GM21619 (cell line): ENCODE data around the gene RER1.
"Not testable (repeated sequence)": the region's sequence is repeated elsewhere in the genome, so short reads cannot be mapped to it uniquely, and the experiment has no call there.

Source experiments
- ATAC-seq: cut with Tn5 transposase; IDR thresholded peaks from one replicate; pipeline ENCODE4 v1.9.1; 2021; ENCODE audit not compliant: unreplicated experiment

RER1 gene

GRCh38 chr1:2422523-2422922, 30.9 kb downstream of the RER1 start:
- ATAC-seq, result no peak

DNA sequence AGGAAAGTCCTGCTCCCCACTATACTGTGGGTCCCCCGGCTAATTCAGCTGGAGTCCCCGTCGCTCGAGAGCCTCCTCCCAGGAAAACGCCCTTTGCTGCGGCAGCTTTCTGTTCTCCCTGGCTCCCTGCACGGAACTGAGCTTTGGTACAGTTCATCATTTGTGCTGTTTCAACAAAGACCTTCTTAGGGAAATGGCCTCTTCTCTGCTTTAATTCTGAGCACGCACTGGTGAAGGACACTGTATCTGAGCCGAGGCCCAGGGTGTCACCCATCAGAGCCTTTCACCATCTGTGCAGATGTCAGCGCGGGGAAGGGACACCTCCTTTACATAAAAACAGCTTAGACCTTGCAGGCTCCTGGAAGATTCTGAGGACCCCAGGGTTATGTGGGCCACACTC, 34.3 kb downstream of the RER1 start:
- no peak for ATAC-seq

GRCh38 chr1:2426540-2426939, 34.9 kb downstream of the RER1 start:
- ATAC-seq, result no peak

DNA sequence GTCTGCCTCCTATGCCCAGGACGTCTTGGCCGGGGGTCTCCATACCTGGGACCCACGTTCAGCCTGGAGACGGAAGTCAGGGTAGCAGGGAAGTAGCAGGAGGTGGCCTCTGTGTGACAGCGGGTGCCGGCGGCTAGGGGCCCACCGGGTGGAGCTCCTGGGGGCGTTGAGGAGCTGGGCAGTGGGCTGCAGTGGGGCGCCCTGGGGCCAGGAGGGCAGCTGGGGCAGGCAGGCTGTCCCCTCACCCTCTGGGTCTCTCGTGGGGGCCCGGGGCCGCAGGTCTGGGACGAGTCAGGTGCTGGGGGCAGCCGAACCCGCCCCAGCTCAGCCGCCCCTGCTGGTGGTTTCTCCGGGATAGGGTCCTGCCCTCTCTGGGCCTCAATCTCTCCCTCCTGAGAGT, 35.4 kb downstream of the RER1 start:
- no peak for ATAC-seq

DNA sequence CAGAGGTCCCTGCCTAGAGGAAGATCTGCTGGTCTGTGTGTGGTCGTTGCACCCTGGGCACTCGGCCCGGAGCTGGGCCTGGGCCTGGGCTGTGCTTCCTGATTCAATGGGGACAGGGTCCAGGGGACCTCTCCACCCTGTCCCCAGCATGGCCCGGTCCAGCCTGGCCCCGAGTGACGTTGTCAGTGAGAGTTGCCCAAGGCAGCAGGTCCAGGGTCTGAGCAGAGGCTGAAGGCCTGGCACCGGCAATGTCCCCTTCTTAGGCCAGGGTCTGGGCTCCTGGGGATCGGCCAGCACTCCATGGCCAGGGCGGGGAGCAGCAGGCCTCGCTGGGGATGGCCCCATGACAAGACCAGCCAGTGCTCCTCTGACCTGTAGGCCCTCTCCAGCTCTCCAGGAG, 36.3 kb downstream of the RER1 start:
- ATAC-seq, result no peak

DNA sequence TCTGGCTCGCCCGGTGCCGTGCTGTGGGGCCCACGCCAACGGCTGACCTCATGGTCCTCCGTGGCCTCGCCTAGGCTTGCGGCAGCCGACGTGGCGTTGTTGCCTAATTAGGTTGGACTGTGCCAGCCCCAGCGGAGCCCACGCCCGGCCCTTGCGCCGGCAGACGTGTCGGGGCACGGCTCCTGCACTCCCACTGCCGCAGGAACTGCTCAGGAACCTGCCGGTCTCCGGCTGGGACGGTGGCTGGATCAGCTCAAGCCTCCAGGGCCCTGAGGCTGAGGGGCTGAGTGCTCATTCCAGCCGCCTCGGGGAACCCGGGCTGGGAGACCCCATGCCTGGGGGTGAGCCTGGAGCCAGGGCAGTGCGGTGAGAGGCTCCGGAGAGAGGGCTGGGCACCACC, 36.8 kb downstream of the RER1 start:
- ATAC-seq, result no peak

GRCh38 chr1:2429780-2430591, 38.3 kb downstream of the RER1 start:
- ATAC-seq, result no peak

- ATAC-seq, result no peak
These were observed 38.9 kb downstream of the RER1 start for GRCh38 chr1:2430592-2430973.

GRCh38 chr1:2431103-2431502, 39.5 kb downstream of the RER1 start:
- no peak for ATAC-seq

DNA sequence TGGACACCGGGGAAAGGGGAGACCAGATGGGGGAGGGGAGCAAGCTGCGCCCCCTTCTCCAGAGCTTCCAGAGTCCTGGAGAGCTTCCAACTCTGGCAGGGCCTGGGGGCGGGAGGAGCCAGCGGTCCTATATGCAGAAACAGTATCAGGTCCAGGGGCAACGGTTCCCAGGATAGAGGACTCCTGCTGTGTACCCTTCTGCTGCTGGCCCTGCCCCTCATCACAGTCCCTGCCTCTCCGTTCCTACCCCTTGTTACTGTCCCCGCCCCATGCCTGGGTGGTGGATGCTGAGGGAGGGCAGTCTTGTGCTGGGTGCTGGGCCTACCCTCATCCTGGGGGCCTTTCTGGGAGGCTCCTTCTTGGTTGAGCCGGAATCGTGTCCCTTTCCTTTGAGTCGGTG, 39.9 kb downstream of the RER1 start:
- no peak for ATAC-seq

DNA sequence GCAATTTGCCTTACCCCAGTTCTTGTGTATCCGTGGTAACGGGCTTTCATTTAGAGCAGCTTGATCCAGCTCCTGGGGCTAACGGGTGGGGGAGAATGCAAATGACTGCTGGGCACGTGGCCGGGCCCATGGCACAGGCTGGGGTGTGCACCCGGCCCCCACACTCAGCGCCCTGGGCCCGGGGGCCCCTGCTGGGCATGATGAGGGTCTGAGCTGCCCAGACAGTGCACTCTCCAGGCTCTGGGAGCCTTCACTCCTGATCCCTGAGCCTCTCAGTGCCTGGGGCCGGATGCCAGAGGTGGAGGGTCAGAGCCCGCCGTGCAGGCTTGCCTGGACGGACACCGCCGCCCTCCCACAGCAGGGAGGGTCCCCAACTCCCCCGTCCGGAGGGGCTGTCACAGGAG, 40.8 kb downstream of the RER1 start:
- no peak for ATAC-seq

DNA sequence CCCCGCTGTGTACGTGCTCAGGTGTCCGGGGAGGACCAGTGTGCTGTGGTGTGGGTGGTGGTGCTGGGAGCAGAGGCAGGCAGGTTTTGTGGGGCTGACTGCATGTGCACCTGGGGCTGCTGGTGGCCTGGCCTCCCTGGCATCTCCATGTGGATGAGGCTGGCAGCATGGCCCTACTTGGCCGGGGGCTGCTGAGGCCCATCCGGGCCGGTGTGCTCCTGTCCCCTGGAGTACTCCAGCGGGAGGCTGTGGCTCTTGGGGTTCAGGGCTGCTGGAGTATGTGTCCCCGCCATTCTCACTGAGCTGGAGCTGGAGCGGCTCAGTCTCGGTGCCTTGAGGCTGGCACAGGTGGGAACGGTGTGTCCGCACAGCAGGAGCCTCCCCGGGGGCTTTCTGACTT, 41.6 kb downstream of the RER1 start:
- ATAC-seq, result no peak

DNA sequence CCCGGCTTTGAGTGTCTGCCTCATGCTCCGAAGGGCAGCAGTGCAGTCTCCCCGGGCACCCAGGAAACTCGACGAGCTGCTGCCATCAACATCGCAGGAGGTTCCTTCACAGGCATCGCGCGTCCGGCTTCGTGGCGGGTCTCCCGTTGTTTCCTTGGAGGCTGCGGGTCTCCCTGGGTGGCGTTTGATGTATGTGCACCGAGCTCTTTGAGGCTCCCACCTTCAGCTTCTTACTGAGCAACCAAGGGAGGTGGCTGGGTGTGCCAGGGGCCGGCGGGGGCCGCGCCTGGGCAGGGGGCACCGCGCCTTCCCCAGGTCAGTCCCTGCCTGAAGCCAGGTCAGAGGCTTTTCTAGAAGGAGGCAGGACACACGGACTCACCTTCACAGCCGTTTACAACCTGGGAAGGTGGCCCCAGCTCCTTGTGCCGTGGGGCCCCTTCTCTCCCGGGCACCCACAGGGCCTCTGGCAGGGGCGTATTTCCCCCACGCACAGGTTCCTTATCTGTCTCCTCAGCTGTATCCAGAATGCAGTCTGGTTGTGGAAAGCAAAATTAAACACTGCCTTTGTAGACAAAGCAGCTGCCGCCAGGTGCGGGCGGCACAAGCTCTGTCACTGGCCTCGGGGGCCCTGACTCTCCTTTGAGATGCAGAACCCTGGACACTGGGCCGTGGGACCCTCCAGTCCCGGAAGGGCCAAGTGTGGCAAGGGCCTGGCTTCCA, 42.5 kb downstream of the RER1 start:
- no peak for ATAC-seq

DNA sequence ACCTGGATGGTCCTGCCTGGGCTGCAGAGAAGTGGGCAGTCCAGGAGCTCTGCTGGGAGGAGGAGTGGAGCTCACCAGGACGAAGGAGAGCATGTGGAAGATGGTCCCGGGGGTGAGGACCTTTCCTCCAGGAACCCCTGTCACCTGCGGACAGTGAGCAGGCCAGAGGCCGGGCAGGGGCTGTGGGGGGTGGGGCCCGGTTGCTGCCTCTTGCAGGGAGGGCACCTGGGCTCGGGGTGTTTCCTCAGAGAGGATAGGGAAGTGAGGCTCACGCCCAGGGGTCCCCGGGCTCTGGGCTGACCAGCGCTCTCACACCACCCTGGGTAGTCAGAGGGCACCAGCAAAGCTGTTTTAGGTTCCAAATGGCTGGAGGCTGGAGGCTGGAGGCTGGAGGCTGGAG, 43.5 kb downstream of the RER1 start:
- ATAC-seq, result no peak

GRCh38 chr1:2435746-2436355, 44.2 kb downstream of the RER1 start:
- ATAC-seq, result no peak

GRCh38 chr1:2436876-2437275, 45.2 kb downstream of the RER1 start:
- no peak for ATAC-seq

DNA sequence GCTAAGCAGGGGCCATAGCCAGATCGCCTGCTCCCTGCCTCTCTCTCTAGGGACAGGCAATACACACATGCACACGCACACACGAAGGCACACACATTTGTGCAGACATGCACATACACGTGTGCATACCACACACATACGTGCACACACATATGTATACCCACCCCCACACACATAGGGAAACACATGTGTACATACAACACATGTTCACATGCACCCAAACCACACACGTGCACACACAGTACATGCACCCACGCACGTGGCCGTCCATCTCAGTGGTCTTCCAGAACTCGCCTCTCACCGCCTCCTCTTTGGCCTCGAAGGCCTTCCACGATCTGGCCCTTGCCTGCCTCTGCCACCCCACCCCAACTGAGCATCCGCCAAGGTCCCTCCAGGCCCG, 46.0 kb downstream of the RER1 start:
- no peak for ATAC-seq

- no peak for ATAC-seq
These were observed 46.4 kb downstream of the RER1 start for GRCh38 chr1:2438038-2438437.

GRCh38 chr1:2438641-2439040, 47.0 kb downstream of the RER1 start:
- no peak for ATAC-seq

DNA sequence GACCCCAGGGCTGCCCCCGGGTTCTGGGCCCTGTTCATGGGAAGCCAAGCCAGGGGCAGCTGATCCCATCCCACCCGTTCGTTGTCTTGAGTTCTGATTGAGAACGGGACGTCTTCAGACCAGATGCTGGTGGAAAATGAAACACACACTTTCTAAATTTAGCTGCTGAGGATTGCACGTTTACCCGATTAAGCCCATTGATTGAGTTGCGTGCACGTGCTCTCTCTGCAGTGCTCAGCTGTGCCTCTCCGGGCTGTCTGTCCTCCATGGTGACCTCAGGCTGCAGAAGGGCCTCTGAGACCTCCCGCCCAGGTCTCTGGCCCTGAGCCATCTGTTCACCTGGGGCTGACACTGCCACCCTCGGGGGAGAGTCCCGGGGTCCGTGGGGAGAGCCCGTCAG, 47.7 kb downstream of the RER1 start:
- no peak for ATAC-seq

GRCh38 chr1:2440346-2440745, 48.7 kb downstream of the RER1 start:
- ATAC-seq, result not testable (repeated sequence)

GRCh38 chr1:2441746-2442145, 50.1 kb downstream of the RER1 start:
- ATAC-seq, result no peak
